Central memory CD4-positive, alpha-beta T cell (primary cell): ENCODE results near the gene ALDOA.

Source experiments
- DNase-seq: peaks from one replicate; pipeline ENCODE4 v3.0.0; 2022

Gene ALDOA

GRCh38 chr16:30069611-30070462 lies 4.3 kb downstream of the ALDOA start:
- DNase-seq, result no peak

GRCh38 chr16:30070490-30070889 lies 4.9 kb downstream of the ALDOA start:
- DNase-seq, result no peak

DNA sequence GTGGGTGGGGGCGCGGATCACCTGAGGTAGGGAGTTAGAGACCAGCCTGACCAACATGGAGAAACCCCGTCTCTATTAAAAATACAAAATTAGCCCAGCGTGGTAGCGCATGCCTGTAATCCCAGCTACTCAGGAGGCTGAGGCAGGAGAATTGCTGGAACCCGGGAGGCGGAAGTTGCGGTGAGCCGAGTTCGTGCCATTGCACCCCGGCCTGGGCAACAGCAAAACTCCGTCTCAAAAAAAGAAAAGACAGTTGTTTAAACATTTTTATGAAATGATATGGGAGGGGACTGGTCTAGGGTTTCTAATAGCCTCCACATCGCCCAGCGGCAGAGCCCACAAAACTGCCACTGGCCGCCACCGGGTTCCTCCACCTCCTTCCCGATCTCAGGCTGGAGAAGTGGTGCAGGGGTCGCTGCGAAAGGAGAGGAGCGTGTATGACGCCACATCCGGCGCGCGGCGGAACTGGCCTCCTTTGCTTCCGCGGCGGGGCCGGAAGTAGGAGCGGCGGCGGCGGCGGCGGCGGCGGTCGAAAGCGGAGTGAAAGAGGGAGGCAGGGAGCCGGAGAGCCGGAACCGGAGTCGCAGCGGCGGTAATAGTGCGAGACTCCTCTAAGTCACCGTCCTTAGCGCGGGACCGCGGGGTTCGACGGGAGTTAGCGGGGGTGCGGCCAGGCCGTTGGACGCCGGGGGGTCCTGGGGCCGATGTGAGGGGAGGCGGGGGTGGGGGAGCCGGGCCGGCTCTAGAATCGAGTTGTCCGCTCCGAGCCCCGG lies 10.1 kb downstream of the ALDOA start, which contains the start of gene PPP4C:
Gene PPP4C (plus strand): TSS at position 492 of the 773 bp plus-strand sequence. CDS start 384 bp downstream, outside the sequence.
- DNase-seq, result peak; percentile 89

GRCh38 chr16:30076276-30076791 lies 10.8 kb downstream of the ALDOA start:
- no peak for DNase-seq

- DNase-seq, result no peak
These were observed 12.1 kb downstream of the ALDOA start for GRCh38 chr16:30077656-30078055.

DNA sequence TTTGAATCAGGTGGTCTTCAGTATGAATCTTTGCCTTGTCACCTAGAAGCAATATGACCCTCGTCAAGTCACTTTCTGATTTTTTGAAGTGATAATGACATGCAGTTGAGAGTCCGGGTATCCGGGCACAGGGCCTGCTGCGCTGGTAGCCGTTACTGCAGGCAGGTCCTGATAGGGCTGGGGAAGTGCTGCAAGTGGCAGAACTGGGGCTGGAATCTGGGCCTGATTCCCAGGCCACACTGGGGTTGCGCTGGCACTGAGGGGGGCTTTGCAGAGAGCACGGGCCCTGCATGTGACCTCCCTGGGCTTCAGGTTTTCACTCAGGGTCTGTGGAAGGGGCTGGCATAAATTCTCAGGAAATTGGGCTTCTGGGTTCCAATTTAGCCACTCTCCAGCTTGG lies 13.2 kb downstream of the ALDOA start:
- no peak for DNase-seq

DNA sequence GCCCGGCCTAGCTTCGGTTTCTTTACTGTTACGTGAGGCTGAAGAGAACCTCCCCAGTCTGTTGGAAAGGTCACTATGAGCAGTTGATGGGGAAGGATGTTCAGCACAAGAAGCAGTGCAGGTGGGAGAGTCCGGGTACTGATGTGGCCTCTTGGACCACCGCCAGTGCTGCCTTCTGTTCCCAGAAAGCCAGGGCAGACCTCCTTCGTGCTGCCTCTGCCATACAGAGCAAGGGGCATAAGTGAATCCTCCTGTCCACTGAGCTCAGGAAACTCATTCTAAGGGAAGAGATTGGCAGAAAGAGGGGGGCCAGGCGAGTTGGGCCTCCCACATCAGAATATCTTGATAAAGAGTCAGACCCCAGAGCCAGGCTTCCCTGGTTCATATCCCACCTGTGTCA lies 13.9 kb downstream of the ALDOA start:
- DNase-seq, result no peak

DNA sequence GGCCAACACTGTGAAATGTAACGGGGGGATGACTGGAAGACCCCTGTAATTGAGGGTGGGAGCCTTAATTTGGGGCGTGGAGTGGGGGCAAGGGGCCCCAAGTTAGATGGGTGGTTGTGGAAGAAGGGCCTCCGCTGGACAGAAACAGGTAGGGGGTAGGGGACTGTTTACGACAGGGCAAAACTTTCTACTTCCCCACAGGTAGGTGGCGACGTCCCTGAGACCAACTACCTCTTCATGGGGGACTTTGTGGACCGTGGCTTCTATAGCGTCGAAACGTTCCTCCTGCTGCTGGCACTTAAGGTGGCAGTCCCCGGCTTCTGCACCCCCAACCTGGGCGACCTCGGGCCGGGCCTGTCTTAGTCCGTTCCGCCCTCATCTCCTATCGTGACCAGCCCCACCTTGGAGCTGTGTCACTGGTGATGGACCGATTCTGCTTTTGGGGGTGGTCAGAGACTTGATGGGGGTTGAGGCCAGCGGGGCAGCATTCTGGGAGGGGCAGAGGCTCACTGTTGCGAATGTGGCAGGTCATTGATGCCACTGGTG lies 17.1 kb downstream of the ALDOA start:
- no peak for DNase-seq

GRCh38 chr16:30083216-30084055 lies 17.9 kb downstream of the ALDOA start:
- DNase-seq, result no peak

GRCh38 chr16:30084096-30084815 lies 18.7 kb downstream of the ALDOA start:
- DNase-seq, result no peak

DNA sequence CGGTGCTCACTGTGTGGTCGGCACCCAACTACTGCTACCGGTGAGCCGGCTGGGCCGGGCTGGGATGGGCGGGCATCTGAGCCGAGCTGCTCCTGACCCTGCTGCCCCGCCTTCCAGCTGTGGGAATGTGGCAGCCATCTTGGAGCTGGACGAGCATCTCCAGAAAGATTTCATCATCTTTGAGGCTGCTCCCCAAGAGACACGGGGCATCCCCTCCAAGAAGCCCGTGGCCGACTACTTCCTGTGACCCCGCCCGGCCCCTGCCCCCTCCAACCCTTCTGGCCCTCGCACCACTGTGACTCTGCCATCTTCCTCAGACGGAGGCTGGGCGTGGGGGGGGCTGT lies 19.2 kb downstream of the ALDOA start:
- DNase-seq, result no peak

GRCh38 chr16:30085247-30085646 lies 19.7 kb downstream of the ALDOA start:
- DNase-seq, result no peak

- DNase-seq, result no peak
These were observed 20.3 kb downstream of the ALDOA start for GRCh38 chr16:30085820-30086219.

DNA sequence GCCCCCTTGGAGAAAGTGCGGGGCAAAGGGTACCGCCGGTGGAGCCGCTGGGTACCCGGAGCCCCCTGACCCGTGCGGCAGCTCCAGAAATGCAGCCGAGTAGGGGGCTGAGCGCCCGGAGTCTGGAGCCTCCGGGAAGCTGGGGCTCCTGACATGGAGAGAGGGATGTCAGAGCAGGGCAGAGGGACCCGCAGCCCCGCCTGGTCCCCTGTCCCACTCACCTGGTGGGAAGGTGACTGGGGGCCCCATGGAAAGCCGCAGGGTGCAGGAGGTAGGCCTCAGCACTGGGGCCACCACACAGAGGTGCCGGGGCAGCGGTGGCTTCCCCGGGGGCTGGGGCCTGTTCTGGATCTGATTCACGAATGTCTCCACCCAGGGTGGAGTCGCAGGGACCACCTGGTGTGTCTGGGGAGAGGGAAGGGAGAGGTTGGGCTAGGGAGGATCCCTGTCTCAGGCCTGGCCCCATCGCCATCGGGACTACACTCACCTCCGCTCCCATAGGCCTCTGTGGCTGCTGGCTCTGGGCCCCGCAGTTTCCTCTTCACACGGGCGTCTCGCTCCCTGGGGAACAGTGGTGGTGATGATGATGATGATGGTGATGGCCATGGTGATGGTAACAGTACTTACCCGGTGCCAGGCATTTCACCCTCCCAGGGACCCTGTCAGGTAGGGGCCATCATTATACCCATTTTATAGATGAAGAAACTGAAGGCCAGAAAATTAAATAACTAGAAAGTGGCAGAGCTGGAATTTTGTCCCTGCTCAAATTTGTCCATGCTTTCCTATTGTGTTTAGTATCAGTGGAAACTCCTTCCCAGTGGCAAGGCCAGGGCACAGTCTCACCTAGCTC lies 21.0 kb downstream of the ALDOA start:
- no peak for DNase-seq

DNA sequence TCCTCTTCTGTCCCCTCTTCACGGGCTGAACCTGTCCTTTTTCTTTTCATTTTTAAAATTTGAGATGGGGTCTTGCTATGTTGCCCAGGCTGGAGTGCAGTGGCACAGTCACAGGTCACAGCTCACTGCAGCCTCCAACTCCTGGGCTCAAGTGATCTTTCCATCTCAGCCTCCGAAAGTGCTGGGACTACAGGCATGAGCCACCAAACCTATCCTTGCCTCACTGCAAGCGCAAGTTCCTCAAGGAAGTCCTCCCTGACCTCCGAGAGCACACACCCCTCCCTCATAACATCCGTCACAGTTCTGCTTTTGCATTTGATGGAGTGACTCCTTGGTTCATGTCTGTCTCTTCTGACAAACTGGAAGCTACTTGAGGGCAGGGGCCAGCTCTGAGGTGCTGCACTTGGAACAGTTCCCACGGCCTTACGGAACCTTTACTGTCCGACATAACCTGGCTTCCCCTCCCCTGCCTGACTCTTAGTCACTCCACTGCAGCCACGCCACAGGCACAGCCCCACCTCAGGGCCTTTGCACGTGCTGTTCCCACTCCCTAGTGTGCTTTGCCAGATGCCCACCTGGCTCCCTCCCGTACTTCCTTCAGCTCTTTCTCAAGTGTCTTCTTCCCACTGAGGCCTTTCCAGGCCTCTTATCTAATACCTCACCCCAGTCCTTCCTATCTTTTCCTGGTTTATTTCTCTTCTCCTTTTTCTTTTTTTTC lies 21.8 kb downstream of the ALDOA start:
- DNase-seq, result no peak

- DNase-seq, result no peak
These were observed 22.8 kb downstream of the ALDOA start for GRCh38 chr16:30088237-30088831.

DNA sequence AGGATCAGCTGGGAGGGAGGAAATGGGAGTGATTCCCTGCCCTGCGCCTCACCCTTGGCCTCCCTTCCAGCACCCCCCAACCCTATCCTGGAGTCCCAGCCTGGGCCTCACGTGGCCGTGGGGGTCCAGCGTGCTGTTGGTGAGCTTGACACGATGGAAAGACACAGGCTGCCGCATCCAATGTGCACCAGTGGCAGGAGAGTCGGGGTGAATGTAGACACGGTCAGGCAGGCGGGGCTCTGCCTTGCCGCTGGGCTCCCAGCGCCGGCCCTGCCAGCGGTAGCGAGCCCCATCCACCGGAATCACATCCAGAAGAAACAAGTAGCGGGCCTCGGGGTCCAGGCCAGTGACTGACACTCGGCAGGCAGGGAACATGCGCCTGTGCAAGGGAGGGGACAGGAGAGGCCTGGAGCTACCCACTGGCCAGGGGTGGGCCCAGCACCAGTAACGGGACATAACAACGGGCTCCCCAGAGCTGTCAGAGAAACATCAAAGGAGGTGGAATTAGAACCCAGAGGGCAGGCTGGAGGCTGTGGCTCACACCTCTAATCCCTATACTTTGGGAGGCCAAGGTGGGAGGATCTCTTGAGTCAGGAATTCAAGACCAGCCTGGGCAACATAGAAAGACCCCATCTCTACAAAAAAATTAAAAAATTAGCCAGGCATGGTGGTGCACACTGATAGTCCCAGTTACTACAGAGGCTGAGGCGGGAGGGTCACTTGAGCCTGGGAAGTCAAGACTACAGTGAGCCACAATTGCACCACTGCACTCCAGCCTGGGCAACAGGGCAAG lies 23.5 kb downstream of the ALDOA start:
- DNase-seq, result no peak

DNA sequence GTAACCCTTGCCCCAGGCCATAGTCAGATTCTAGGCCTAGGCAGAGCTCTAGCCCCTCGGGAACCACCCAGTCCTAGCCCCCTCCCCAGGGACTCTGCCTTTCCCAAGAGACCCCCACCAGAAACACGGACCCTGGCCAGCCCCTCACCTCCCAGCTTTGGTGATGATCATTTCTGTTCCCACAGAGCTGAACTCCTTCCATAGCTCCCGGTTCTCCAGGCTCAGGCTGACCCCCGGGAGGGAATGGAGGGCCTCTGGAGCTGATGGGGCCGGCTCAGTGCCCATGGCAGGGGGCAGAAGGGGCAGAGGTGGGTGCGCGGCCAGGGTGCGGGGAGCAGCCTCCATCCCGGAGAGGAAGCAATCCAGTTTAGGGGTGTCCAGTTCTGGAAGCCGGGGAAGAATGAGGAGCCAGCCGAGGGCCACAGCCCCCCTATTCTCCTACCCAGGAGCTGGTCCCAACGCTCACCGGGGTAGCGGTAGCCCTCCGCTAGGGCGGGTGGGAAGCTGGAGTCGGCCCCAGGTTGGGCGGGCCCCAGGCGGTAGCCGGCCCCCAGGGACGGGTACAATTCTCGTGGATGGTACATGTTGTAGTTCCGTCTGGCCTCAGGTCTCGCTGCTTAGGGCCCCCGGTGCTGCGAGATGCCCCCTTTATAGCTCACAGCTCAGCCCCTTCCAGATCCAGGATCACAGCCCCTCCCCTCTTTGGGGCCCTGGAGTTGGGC lies 25.2 kb downstream of the ALDOA start:
- DNase-seq, result no peak
